GM19468 (cell line): Measurements from ENCODE around the gene BRMS1L.

ENCODE experiments used
- ATAC-seq: cut with Tn5 transposase; IDR thresholded peaks from one replicate; pipeline ENCODE4 v1.9.1; 2021; ENCODE audit warnings: mild to moderate bottlenecking, moderate library complexity, moderate number of reproducible peaks; ENCODE audit not compliant: unreplicated experiment; ENCODE audit errors: extremely low read depth

BRMS1L gene

DNA sequence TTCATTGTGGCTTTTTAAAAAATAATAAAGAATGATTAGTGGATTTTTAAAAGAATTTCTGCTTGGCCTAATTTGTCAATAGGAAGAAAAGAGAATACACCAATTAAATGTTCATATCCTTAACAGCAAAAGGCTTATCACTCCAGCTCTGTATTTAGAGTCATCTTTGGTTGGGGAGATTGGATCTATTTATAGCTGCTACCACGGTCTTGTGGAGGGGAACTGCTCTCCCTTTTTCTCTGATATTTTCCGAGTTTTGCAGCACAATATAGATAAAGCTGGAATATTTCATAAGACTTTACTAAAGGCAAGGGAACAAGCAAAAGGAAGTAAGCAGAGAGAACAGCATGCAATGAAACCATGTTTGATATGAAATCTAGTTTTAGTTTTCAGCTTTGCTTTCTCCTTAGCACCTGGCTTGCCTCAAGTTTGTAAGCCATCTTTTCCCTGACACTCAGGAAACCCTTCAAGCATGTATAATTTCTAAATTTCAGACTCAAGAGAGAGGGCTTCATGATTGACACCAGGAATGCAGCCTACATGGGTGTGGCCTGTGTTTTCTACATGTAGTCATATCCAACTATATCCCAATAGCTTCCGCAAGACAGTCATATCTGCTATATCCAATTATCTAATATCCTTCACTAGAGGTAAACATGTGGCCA lies 35.2 kb downstream of the BRMS1L start:
- no peak for ATAC-seq

GRCh38 chr14:35865611-35866324 lies 39.6 kb downstream of the BRMS1L start:
- no peak for ATAC-seq

GRCh38 chr14:35866595-35867279 lies 40.6 kb downstream of the BRMS1L start:
- ATAC-seq, result no peak

GRCh38 chr14:35867280-35867629 lies 41.1 kb downstream of the BRMS1L start:
- no peak for ATAC-seq

DNA sequence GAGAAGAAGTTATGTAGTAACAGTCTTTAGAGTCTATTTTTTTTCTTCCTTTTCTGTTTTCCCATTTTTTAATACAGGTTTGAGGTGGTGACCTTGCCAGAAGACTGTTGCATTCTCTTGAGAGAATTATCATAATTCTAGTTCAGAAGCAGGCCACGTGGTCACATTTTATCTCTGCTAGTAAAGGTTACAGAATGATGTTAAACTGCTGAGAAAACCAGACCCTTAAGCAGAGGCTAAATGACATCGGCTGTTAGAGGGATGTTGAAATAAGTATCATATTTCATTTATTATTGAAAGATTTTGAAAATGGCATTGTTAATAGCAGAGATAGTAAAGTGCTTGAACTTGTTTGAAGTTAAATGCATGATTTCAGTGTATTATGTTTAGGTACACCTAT lies 49.2 kb downstream of the BRMS1L start:
- ATAC-seq, result no peak

DNA sequence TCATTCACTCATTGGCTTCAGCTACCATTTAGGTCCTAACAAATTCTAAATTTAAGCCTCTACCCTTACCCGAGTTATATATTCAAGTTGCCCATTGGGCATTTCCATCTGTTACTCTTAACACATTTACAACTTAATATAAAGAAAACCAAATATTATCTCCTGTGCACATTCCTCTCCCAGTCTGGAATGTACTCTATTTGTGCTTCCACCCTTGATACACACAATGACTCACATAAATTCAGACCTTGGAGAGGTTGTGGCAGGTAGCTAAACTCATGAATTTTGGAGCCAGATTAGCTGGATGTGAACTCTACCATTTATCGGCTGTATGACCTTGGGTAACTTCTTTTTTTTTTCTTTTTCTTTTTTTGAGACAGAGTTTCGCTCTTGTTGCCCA lies 51.1 kb downstream of the BRMS1L start:
- ATAC-seq, result no peak

- ATAC-seq, result no peak
Observed at GRCh38 chr14:35878272-35879150, 52.4 kb downstream of the BRMS1L start.

DNA sequence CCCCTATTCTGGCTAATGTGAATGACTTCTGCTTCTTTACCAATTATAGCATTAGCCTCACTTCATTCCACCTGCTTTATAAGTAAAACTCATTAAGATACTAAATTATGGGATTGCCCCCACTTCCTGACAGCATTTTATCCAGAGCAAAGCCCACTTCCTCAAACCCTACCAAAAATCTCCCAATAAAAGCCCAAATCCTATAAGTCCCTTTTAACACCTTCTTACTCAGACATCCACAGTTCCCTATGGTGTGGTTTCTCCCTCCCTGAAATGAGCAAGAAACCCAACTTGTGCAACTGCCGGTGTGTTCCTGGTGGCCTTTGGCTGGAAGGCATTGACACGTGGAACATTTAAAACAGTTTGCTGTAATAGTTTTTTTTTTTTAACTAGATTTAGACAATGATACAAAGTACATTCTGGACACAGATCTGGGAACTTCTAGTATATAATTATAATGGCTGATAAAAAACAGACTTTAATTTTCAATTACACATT lies 53.1 kb downstream of the BRMS1L start:
- no peak for ATAC-seq

DNA sequence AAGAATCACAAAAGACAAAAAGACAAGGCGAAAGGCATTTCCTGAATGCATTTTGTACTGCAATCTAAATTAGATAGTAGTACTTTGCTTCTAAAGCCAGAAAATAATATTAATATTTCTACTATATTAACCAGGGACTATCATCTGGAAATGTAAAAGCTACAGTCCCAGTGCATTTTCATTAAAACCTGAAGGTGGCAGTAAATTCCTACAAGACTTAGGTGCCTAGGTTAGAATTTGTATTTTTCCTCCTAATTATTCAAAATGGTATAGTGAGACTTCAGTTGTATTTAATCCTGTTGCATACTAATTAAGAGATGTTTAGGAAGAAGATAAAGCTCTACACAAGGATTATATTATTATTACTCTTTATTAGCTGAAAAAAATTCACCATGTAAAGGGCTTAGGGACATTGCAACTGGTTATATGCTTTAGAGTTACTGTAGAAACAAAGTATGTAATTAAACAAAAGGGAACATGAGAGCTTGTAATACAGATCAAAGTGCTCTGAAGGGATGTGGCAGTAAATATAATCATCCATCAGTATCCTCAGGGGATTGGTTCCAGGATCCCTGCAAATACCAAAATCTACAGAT lies 53.6 kb downstream of the BRMS1L start:
- ATAC-seq, result no peak

- ATAC-seq, result no peak
Observed at GRCh38 chr14:35881280-35881679, 55.1 kb downstream of the BRMS1L start.

GRCh38 chr14:35883677-35884293 lies 57.6 kb downstream of the BRMS1L start:
- no peak for ATAC-seq

- no peak for ATAC-seq
Observed at GRCh38 chr14:35890308-35890707, 64.2 kb downstream of the BRMS1L start.

DNA sequence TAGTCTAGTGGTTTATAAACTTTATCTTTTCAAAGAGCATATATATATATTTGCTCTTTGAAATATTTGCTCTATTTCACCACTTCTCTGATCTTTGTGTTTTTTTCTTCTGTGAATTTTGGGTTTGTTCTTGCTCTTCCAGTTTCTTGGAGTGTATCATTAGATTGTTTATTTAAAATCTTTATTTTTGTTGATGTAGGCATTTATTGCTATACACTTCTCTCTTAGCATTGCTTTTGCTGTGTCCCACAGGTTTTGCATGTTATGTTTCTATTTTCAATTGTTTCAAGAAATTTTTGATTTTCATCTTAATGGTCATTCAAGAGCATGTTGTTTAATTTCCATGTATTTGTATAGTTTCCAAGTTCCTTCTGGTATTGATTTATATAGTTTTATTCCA lies 69.1 kb downstream of the BRMS1L start:
- no peak for ATAC-seq

- ATAC-seq, result no peak
Observed at GRCh38 chr14:35897616-35898111, 71.5 kb downstream of the BRMS1L start.

GRCh38 chr14:35898217-35898775 lies 72.2 kb downstream of the BRMS1L start:
- no peak for ATAC-seq

DNA sequence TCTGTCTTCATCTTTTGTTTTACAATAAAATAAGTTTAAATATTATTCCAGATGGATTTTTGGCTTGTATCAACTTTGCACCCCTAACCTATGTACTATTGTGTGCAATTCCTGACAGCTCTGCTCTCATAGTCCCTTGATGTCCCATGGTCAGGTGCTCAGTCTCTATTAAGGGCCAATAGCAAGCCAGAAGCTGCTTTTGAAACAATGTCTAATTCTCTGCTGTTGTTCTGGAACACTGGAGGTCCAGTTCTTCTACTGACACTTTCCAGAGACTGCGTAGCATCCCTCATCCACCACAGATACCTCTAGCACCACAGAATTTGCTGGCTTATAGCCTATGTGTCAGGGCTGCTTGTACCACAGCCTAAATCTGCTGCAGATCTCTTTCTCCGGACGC lies 74.6 kb downstream of the BRMS1L start:
- no peak for ATAC-seq

DNA sequence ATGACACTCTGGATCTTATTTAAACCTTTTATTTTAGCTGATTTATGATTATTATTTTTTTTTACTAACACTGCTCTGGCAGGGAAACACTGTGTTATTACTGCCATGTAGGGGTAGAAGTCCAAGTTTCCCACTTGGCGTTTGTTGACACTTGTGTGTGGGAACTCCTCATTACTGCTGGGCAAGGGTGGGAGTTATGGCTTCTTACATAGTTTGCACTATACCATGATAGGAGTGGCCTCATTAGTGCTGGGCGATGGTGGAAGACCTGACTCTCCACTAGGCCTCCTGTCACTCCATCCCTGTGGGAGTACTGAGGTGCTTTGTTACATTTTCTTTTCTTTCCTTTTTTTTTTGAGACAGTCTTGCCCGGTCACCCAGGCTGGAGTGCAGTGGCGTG lies 83.5 kb downstream of the BRMS1L start:
- ATAC-seq, result no peak

DNA sequence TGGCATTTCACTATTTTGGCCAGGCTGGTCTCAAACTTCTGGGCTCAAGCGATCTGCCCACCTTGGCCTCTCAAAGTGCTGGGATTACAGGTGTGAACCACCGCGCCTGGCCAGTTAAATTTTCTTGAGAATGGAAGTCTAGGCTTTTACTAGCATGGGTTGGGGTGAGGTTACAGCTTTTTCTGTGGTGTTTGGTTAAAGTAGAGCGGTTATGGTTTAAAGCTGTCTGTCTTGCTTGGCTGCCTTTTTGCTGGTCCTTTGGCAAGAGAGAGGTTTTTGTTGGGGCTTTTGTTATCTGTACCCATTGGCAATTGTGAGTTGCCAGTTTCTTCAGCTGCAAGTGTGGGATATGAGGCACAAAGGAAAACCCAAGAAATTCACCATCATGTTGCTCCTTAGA lies 84.1 kb downstream of the BRMS1L start:
- no peak for ATAC-seq

DNA sequence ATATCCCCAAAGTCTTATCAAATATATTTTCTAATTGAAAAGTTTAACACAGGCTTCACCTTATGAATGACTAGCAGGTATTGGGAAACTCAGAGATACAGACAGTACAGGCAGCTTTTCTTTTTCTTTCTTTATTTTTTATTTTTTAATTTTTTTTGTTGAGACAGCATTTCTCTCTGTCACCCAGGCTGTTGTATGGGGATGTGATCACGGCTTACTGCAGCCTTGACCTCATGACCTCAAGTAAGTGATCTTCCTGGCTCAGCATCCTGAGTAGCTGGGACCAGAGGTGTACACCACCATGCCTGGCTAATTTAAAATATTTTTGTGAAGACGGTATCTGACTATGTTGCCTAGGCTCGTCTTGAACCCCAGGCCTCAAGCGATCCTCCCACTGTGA lies 85.0 kb downstream of the BRMS1L start:
- no peak for ATAC-seq
